ENCODE results near the gene PRRG4.
A peak's percentile ranks its signal among the peaks of the same experiment; 100 is the strongest.

The PRRG4 gene

DNA sequence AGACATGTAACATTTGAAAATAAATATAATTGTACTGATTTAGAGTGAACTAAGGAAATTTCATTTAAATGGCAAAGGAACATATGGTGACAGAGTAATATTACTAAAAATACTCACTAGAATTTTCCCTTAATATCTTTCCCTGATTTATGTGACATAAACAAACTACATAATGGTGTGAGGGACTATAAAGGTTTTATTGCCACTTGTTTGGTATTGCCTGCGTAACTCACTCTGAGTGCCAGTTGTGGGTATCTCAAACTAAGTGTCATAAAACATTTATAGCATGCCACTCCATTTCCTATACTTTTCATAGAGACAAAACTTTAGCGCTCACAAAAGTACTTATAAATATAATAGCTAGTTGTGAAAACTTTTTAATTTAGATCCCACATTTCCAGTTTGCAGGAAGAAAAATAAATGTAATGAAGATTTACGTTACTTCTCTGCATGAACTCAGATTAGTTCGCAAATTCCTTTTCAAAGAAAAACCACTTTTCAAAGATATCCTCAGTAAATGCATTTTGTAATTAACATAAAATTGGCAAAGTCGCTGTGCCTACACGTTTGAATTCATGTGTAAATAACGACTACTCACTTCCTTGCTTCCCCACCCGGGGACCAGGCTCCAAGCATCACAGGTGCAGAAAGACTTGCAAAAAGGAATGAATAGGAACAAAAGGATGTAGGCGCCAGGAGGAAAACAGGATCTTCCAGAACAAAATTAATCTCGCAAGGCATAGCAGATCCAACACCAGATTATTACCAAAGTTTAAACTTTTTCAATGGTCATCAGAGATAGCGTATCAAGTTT is 61.3 kb downstream of the PRRG4 start:
- DNase-seq (no peak), ATAC-seq (ENCODE audit: insufficient read depth, low read depth) (no peak)
- H4K20me1 ChIP-seq (ENCODE audit: insufficient read depth, low read length): peaks cover 9% of the 10 kb centered on the region; the same call in 1 of the 2 replicates
- H2AFZ ChIP-seq (ENCODE audit: low read depth, low read length): no peak overlapping the region
- H3K4me1 ChIP-seq (ENCODE audit: insufficient read depth, low read length): peaks cover 31% of the 10 kb centered on the region
- peaks cover 29% of the 10 kb centered on the region for H3K79me2 ChIP-seq (ENCODE audit: insufficient read depth, low read length)
- H3K9ac ChIP-seq (ENCODE audit: low read depth, low read length): no peak overlapping the region
- H3K4me3 ChIP-seq (ENCODE audit: low read depth in 1 of 2, low read length in 2 of 2): no peak overlapping the region
- H3K27me3 ChIP-seq (ENCODE audit: insufficient read depth, low read length, poor library complexity): no peaks in the 10 kb centered on the region
- peaks cover 10% of the 10 kb centered on the region; the same call in 1 of the 2 replicates for H3K36me3 ChIP-seq (ENCODE audit: insufficient read depth, low read length)
- H3K4me2 ChIP-seq (ENCODE audit: insufficient read depth, low read length): peak overlapping the region; percentile 71; the same call in 1 of the 2 replicates
- no peaks in the 10 kb centered on the region for H3K9me3 ChIP-seq (ENCODE audit: insufficient read depth, low read length, severe bottlenecking)
- no peak overlapping the region for H3K27ac ChIP-seq (ENCODE audit: low read length)
- TF ChIP-seq, protein P1, sequence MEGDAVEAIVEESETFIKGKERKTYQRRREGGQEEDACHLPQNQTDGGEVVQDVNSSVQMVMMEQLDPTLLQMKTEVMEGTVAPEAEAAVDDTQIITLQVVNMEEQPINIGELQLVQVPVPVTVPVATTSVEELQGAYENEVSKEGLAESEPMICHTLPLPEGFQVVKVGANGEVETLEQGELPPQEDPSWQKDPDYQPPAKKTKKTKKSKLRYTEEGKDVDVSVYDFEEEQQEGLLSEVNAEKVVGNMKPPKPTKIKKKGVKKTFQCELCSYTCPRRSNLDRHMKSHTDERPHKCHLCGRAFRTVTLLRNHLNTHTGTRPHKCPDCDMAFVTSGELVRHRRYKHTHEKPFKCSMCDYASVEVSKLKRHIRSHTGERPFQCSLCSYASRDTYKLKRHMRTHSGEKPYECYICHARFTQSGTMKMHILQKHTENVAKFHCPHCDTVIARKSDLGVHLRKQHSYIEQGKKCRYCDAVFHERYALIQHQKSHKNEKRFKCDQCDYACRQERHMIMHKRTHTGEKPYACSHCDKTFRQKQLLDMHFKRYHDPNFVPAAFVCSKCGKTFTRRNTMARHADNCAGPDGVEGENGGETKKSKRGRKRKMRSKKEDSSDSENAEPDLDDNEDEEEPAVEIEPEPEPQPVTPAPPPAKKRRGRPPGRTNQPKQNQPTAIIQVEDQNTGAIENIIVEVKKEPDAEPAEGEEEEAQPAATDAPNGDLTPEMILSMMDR (IDR thresholded peaks at IDR 0.05; ENCODE audit: borderline replicate concordance, extremely low read depth, low read length, poor library complexity, severe bottlenecking): no peak
- no peak for TF ChIP-seq EZH2 (IDR thresholded peaks at IDR 0.05; ENCODE audit: borderline replicate concordance, low read depth, low read length, severe bottlenecking)

DNA sequence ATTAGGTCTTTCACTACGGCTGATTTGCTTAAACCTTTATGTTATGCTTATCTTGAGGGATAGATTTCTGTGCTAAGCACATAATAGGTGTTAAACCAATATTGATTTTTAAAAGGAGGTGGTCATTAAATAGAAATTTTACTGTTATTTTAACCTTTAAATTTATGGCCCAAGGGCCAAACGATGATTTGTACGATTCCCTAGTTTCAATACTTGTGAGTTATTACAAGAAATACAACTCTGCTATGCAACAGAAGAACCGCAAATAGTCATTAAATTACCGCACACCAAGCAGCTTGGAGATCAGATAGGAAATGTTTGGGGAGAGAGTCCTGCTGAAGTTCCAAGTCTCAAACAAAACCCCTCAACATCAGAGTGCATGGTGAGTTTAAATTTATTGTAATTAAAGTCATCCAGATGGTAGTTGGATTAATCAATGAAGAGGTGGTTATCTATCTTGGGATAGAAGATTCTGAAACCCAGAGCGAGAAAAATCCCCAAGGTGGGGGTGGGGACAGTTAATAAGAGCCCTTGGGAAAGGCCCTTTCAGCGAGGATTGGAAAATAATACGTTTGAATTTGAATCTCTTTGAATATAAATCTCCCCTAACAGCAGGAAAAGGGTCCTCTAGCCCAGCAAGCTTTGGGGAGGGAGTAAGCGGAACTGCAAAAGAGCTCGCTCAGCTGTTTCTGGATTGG is 62.1 kb downstream of the PRRG4 start:
- Histone ChIP-seq H3K4me3 (ENCODE audit: low read depth in 1 of 2, low read length in 2 of 2) (peak overlapping the region; percentile 66 to 83), H3K9ac (ENCODE audit: low read depth, low read length) (peak overlapping the region; percentile 99), H3K27me3 (ENCODE audit: insufficient read depth, low read length, poor library complexity) (no peaks in the 10 kb centered on the region), H3K79me2 (ENCODE audit: insufficient read depth, low read length) (peaks cover 37% of the 10 kb centered on the region), H4K20me1 (ENCODE audit: insufficient read depth, low read length) (peaks cover 12% of the 10 kb centered on the region; the same call in 1 of the 2 replicates), H3K4me2 (ENCODE audit: insufficient read depth, low read length) (peak overlapping the region; percentile 71), H3K4me1 (ENCODE audit: insufficient read depth, low read length) (peaks cover 31% of the 10 kb centered on the region), H3K9me3 (ENCODE audit: insufficient read depth, low read length, severe bottlenecking) (no peaks in the 10 kb centered on the region), H3K36me3 (ENCODE audit: insufficient read depth, low read length) (peaks cover 10% of the 10 kb centered on the region; the same call in 1 of the 2 replicates), H2AFZ (ENCODE audit: low read depth, low read length) (peak overlapping the region; percentile 94), H3K27ac (ENCODE audit: low read length) (peak overlapping the region; percentile 84)
- DNase-seq: no peak
- no peak for ATAC-seq (ENCODE audit: insufficient read depth, low read depth)
- TF ChIP-seq, protein P1 (IDR thresholded peaks at IDR 0.05; ENCODE audit: borderline replicate concordance, extremely low read depth, low read length, poor library complexity, severe bottlenecking): no peak
- TF ChIP-seq EZH2 (IDR thresholded peaks at IDR 0.05; ENCODE audit: borderline replicate concordance, low read depth, low read length, severe bottlenecking): no peak

DNA sequence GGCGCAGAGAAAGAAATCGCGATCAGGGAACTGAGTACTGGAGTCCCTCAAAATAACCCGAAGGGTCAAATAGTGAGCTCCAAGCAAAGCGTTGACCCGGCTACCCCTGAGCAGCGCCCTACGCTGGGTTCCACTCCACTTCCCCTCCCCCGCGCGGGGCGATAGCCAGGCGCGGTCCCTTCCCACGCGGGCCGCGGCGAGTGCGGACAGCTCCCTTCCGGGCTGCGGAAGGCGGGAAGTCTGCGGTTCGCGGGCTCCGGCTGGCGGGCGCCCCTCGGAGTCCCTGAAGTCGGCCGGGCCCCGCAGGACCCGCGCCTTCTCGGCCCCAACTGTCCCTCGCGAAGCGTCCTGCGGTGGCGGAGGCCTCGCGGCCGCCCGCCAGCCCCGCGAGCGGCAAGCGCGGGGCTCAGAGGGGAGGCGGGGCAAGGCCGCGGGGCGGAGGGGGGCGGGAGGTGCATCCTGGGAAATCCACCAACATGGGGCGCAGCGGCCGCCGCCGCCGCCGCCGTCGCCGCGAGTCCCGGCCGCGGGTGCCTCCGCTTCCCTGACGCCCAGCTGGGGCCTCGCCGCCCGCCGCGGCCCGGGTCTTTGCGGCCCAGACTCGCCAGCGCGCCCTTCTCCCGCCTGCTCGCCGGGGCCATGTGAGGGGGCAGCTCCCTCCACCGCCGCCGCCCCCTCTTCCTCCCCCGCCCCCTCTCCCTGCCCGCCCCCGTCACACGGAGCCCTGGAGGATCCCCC is 62.8 kb downstream of the PRRG4 start, which contains the start of gene QSER1:
Gene QSER1 (plus strand): TSS at position 457 of the 738 bp plus-strand sequence. CDS start 315 bp downstream, outside the sequence.
- peak within 1 kb of the TSS; percentile 71 for H3K4me2 ChIP-seq (ENCODE audit: insufficient read depth, low read length)
- peak within 1 kb of the TSS; percentile 94 for H2AFZ ChIP-seq (ENCODE audit: low read depth, low read length)
- no peak for TF ChIP-seq EZH2 (IDR thresholded peaks at IDR 0.05; ENCODE audit: borderline replicate concordance, low read depth, low read length, severe bottlenecking)
- TF ChIP-seq, protein P1 (IDR thresholded peaks at IDR 0.05; ENCODE audit: borderline replicate concordance, extremely low read depth, low read length, poor library complexity, severe bottlenecking): no peak
- peak within 1 kb of the TSS; percentile 99 for H3K9ac ChIP-seq (ENCODE audit: low read depth, low read length)
- H3K4me1 ChIP-seq (ENCODE audit: insufficient read depth, low read length): peaks cover 35% of the 10 kb centered on the region
- ATAC-seq (ENCODE audit: insufficient read depth, low read depth): peak; percentile 66
- H3K79me2 ChIP-seq (ENCODE audit: insufficient read depth, low read length): peaks cover 44% of the 10 kb centered on the region
- H3K27ac ChIP-seq (ENCODE audit: low read length): peak within 1 kb of the TSS; percentile 90
- H3K27me3 ChIP-seq (ENCODE audit: insufficient read depth, low read length, poor library complexity): no peaks in the 10 kb centered on the region
- H3K9me3 ChIP-seq (ENCODE audit: insufficient read depth, low read length, severe bottlenecking): no peaks in the 10 kb centered on the region
- DNase-seq: peak; percentile 76
- H3K36me3 ChIP-seq (ENCODE audit: insufficient read depth, low read length): peaks cover 10% of the 10 kb centered on the region; the same call in 1 of the 2 replicates
- H4K20me1 ChIP-seq (ENCODE audit: insufficient read depth, low read length): peaks cover 18% of the 10 kb centered on the region
- peak within 1 kb of the TSS; percentile 70 to 83 for H3K4me3 ChIP-seq (ENCODE audit: low read depth in 1 of 2, low read length in 2 of 2)
